ENCODE measurements around the gene HNRNPA0. TPM values are rescaled to one million over a fixed set of nuclear protein-coding genes. Genes with fewer than 3 reads are reported as not detected.

Gene HNRNPA0
- total RNA-seq, 1 experiment from 2014 or later: 68.5 TPM

DNA sequence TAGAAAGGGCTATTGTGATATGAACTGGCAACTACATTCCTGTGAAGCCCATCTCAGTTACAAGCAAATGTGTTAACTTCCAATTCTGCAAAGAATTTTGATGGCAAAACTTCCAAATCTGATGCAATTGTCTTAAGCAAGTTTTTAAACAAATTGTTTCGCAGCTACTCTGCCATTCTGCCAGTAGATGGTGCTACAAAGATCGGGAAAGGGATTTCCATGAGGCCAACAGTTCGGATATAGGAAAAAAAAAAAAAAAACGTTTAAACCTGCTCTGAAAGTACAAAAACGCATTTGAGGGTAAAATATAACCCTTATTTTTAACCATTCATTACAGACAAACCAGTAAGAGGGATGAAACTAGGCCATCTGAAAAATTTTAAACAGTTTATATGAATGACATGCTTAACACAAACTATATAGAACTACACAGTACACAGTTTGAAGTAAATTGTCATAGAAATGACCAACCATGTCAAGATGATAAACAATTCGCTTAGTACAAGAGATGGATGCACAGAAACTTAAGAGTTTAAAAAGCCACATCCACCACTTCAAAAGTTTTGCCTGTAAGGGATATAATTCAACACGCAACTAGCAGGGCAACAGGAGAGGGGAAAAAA, 2.2 kb downstream of the HNRNPA0 start:
- no CpG with 5 or more reads among the region's 7 CpGs for WGBS (ENCODE audit: extremely low coverage, insufficient read length, low lambda C conversion rate)
- H3K9me3 ChIP-seq (ENCODE audit: control insufficient read depth, low read depth, low read length): no peaks in the 10 kb centered on the region
- no peaks in the 10 kb centered on the region; a peak in 1 of 5 replicates for H3K9me3 Mint-ChIP-seq
- H3K4me1 ChIP-seq (ENCODE audit: insufficient read depth, low read length): no peaks in the 10 kb centered on the region; the same call in 1 of the 2 replicates
- no peaks in the 10 kb centered on the region for H3K27me3 Mint-ChIP-seq (ENCODE audit: low read depth)
- no peaks in the 10 kb centered on the region for H3K79me1 ChIP-seq (ENCODE audit: insufficient read depth, low read depth, low read length, poor library complexity, severe bottlenecking)
- H3K27me3 ChIP-seq (ENCODE audit: insufficient read depth, low read length): no peaks in the 10 kb centered on the region
- no peak overlapping the region for H3K23ac ChIP-seq (ENCODE audit: insufficient read length, low read depth, low read length)
- H3K4me3 Mint-ChIP-seq: peak overlapping the region; percentile 97
- DNase-seq: no peak
- no peak overlapping the region for H3T11ph ChIP-seq (ENCODE audit: low read length)
- H2BK12ac ChIP-seq (ENCODE audit: insufficient read length, low read depth, low read length): no peak overlapping the region
- no peak overlapping the region for H2BK20ac ChIP-seq (ENCODE audit: low read depth, low read length, poor library complexity, severe bottlenecking)
- TF ChIP-seq, protein P1, sequence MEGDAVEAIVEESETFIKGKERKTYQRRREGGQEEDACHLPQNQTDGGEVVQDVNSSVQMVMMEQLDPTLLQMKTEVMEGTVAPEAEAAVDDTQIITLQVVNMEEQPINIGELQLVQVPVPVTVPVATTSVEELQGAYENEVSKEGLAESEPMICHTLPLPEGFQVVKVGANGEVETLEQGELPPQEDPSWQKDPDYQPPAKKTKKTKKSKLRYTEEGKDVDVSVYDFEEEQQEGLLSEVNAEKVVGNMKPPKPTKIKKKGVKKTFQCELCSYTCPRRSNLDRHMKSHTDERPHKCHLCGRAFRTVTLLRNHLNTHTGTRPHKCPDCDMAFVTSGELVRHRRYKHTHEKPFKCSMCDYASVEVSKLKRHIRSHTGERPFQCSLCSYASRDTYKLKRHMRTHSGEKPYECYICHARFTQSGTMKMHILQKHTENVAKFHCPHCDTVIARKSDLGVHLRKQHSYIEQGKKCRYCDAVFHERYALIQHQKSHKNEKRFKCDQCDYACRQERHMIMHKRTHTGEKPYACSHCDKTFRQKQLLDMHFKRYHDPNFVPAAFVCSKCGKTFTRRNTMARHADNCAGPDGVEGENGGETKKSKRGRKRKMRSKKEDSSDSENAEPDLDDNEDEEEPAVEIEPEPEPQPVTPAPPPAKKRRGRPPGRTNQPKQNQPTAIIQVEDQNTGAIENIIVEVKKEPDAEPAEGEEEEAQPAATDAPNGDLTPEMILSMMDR (conservative IDR thresholded peaks at IDR 0.05): peak; percentile 78
- peak overlapping the region; percentile 57 for H3K4me2 ChIP-seq (ENCODE audit: insufficient read depth, insufficient read length, low read length)
- peak overlapping the region; percentile 76 for H3K9ac ChIP-seq (ENCODE audit: extremely low read depth, insufficient read length, low read length)
- H2BK5ac ChIP-seq (ENCODE audit: insufficient read length, low read length): no peak overlapping the region
- H4K91ac ChIP-seq (ENCODE audit: insufficient read length, low read depth, low read length): no peak overlapping the region
- no peak overlapping the region for H3K18ac ChIP-seq (ENCODE audit: insufficient read length, low read depth, low read length)
- H3K79me2 ChIP-seq (ENCODE audit: insufficient read depth, low read length): peaks cover 24% of the 10 kb centered on the region; the same call in 1 of the 2 replicates
- H3K4ac ChIP-seq (ENCODE audit: low read depth, low read length): no peak overlapping the region
- no peak overlapping the region for H2BK120ac ChIP-seq (ENCODE audit: low read depth, low read length, poor library complexity, severe bottlenecking)
- H3K14ac ChIP-seq (ENCODE audit: insufficient read depth, low read length): no peak overlapping the region
- peaks cover 19 to 24% of the 10 kb centered on the region in 2 experiments for H3K4me1 Mint-ChIP-seq
- peaks cover 3% of the 10 kb centered on the region for H3K23me2 ChIP-seq (ENCODE audit: insufficient read length, low read depth, low read length, poor library complexity, severe bottlenecking)
- H2BK15ac ChIP-seq (ENCODE audit: low read depth, low read length): no peak overlapping the region
- H2AFZ ChIP-seq (ENCODE audit: low read length): no peak overlapping the region
- H3K36me3 Mint-ChIP-seq (ENCODE audit: insufficient read depth in 1 of 3, low read depth in 3 of 3): peaks cover 14 to 31% (median 29%) of the 10 kb centered on the region in 3 experiments; a peak in 6 of 7 replicates
- H4K5ac ChIP-seq (ENCODE audit: insufficient read length, low read depth, low read length): no peak overlapping the region
- H3K27ac ChIP-seq (ENCODE audit: insufficient read length, low read depth, low read length): no peak overlapping the region
- H2AK5ac ChIP-seq (ENCODE audit: insufficient read length, low read length): no peak overlapping the region
- H3K56ac ChIP-seq (ENCODE audit: insufficient read length, low read depth, low read length): no peak overlapping the region
- H4K8ac ChIP-seq (replicated peaks; ENCODE audit: insufficient read length, low read depth, low read length): no peak overlapping the region
- no peak overlapping the region; a peak in 2 of 7 replicates for H3K27ac Mint-ChIP-seq
- H4K20me1 ChIP-seq (ENCODE audit: control insufficient read depth, insufficient read depth, insufficient read length): no peaks in the 10 kb centered on the region
